H9 (cell line): ENCODE data around the gene SLC1A5. TPM values are rescaled to one million over a fixed set of nuclear protein-coding genes. Genes with fewer than 3 reads are reported as not detected.

Experiments
- DNase-seq: peaks from one replicate; pipeline ENCODE4 v3.0.0-alpha.2; 2017
- H2AFZ ChIP-seq: one replicate; pipeline ENCODE4 v1.6.1; 2013; ENCODE audit warnings: mild to moderate bottlenecking, low read length, control low read depth, moderate library complexity
- H2AK5ac ChIP-seq: 2 replicates; pipeline ENCODE4 v1.6.1; 2013; ENCODE audit warnings: low read length, control low read depth, mixed read lengths; ENCODE audit not compliant: insufficient read length
- H2BK120ac ChIP-seq: one replicate; pipeline ENCODE4 v1.6.1; 2013; ENCODE audit warnings: low read depth, mild to moderate bottlenecking, low read length, control low read depth, inconsistent platforms; ENCODE audit not compliant: poor library complexity, severe bottlenecking
- H2BK12ac ChIP-seq: 2 replicates; pipeline ENCODE4 v1.6.1; 2013; ENCODE audit warnings: low read length, control low read depth, mixed read lengths, low read depth; ENCODE audit not compliant: insufficient read length
- H2BK15ac ChIP-seq: 2 replicates; pipeline ENCODE4 v1.6.1; 2013; ENCODE audit warnings: low read depth, low read length, control low read depth
- H2BK20ac ChIP-seq: one replicate; pipeline ENCODE4 v1.6.1; 2013; ENCODE audit warnings: low read depth, mild to moderate bottlenecking, low read length, control low read depth, inconsistent platforms; ENCODE audit not compliant: poor library complexity, severe bottlenecking
- H2BK5ac ChIP-seq: 2 replicates; pipeline ENCODE4 v1.6.1; 2013; ENCODE audit warnings: low read length, control low read depth, mixed read lengths; ENCODE audit not compliant: insufficient read length
- H3K14ac ChIP-seq: 2 replicates; pipeline ENCODE4 v1.6.1; 2013; ENCODE audit warnings: low read length, control low read depth; ENCODE audit not compliant: insufficient read depth
- H3K18ac ChIP-seq: 2 replicates; pipeline ENCODE4 v1.6.1; 2013; ENCODE audit warnings: low read depth, mild to moderate bottlenecking, mixed read lengths, low read length, control low read depth; ENCODE audit not compliant: insufficient read length
- H3K23ac ChIP-seq: 2 replicates; pipeline ENCODE4 v1.6.1; 2013; ENCODE audit warnings: low read length, control low read depth, mixed read lengths, low read depth; ENCODE audit not compliant: insufficient read length
- H3K23me2 ChIP-seq: 2 replicates; pipeline ENCODE4 v1.6.1; 2013; ENCODE audit warnings: low read depth, mild to moderate bottlenecking, mixed read lengths, low read length, control low read depth; ENCODE audit not compliant: insufficient read length, poor library complexity, severe bottlenecking
- H3K27ac ChIP-seq: 2 replicates; pipeline ENCODE4 v1.5.1; 2013; ENCODE audit warnings: low read length, control low read depth, mixed read lengths, low read depth; ENCODE audit not compliant: insufficient read length
- H3K27me3 ChIP-seq: 2 replicates; pipeline ENCODE4 v1.6.1; 2013; ENCODE audit warnings: low read length, control low read depth, inconsistent platforms; ENCODE audit not compliant: insufficient read depth
- H3K4ac ChIP-seq: 2 replicates; pipeline ENCODE4 v1.6.1; 2013; ENCODE audit warnings: low read depth, mild to moderate bottlenecking, control low read depth, inconsistent platforms, low read length, moderate library complexity
- H3K4me1 ChIP-seq: 2 replicates; pipeline ENCODE4 v1.6.1; 2013; ENCODE audit warnings: low read length, control low read depth, inconsistent platforms; ENCODE audit not compliant: insufficient read depth
- H3K4me2 ChIP-seq: 2 replicates; pipeline ENCODE4 v1.6.1; 2013; ENCODE audit warnings: low read length, control low read depth, mixed read lengths; ENCODE audit not compliant: insufficient read length, insufficient read depth
- H3K56ac ChIP-seq: 2 replicates; pipeline ENCODE4 v1.6.1; 2013; ENCODE audit warnings: low read depth, mild to moderate bottlenecking, mixed read lengths, low read length, control low read depth; ENCODE audit not compliant: insufficient read length
- H3K79me1 ChIP-seq: 2 replicates; pipeline ENCODE4 v1.6.1; 2013; ENCODE audit warnings: low read depth, mild to moderate bottlenecking, moderate library complexity, low read length, control low read depth, inconsistent platforms; ENCODE audit not compliant: insufficient read depth, poor library complexity, severe bottlenecking
- H3K79me2 ChIP-seq: 2 replicates; pipeline ENCODE4 v1.6.1; 2013; ENCODE audit warnings: low read length, control low read depth, inconsistent platforms; ENCODE audit not compliant: insufficient read depth
- H3K9ac ChIP-seq: 2 replicates; pipeline ENCODE4 v1.6.1; 2013; ENCODE audit warnings: low read length, control low read depth, mixed read lengths; ENCODE audit not compliant: insufficient read length; ENCODE audit errors: extremely low read depth
- H3K9me3 ChIP-seq: one replicate; pipeline ENCODE4 v1.6.1; 2013; ENCODE audit warnings: low read depth, low read length, inconsistent platforms; ENCODE audit not compliant: control insufficient read depth
- H3T11ph ChIP-seq: one replicate; pipeline ENCODE4 v1.6.1; 2013; ENCODE audit warnings: mild to moderate bottlenecking, low read length, control low read depth, inconsistent platforms
- H4K20me1 ChIP-seq: one replicate; pipeline ENCODE4 v1.6.1; 2013; ENCODE audit not compliant: control insufficient read depth, insufficient read length, insufficient read depth
- H4K5ac ChIP-seq: 2 replicates; pipeline ENCODE4 v1.6.1; 2013; ENCODE audit warnings: low read depth, mild to moderate bottlenecking, mixed read lengths, low read length, control low read depth; ENCODE audit not compliant: insufficient read length
- H4K8ac ChIP-seq: replicated peaks from 2 replicates; pipeline ENCODE4 v1.6.1; 2013; ENCODE audit warnings: low read length, control low read depth, mixed read lengths, low read depth; ENCODE audit not compliant: insufficient read length
- H4K91ac ChIP-seq: 2 replicates; pipeline ENCODE4 v1.6.1; 2013; ENCODE audit warnings: low read depth, mild to moderate bottlenecking, moderate library complexity, mixed read lengths, low read length, control low read depth; ENCODE audit not compliant: insufficient read length
- H3K27ac Mint-ChIP-seq, 3 experiments: 2 replicates in 2 of 3; 3 replicates in 1 of 3; pipeline ENCODE4 v1.8.0; 2020 to 2021; ENCODE audit warnings: mixed read lengths in 3 of 3, mild to moderate bottlenecking in 1 of 3, moderate library complexity in 1 of 3
- H3K27me3 Mint-ChIP-seq: 2 replicates; pipeline ENCODE4 v1.8.0; 2021; ENCODE audit warnings: low read depth, mild to moderate bottlenecking, moderate library complexity, mixed read lengths
- H3K36me3 Mint-ChIP-seq, 3 experiments: 2 replicates in 2 of 3; 3 replicates in 1 of 3; pipeline ENCODE4 v1.8.0; 2020 to 2021; ENCODE audit warnings: low read depth in 3 of 3, mixed read lengths in 3 of 3; ENCODE audit not compliant: insufficient read depth in 1 of 3
- H3K4me1 Mint-ChIP-seq, 2 experiments: 2 replicates each; pipeline ENCODE4 v1.8.0; 2020; ENCODE audit warnings: mixed read lengths in 2 of 2
- H3K4me3 Mint-ChIP-seq, 2 experiments: 2 replicates in 1 of 2; 3 replicates in 1 of 2; pipeline ENCODE4 v1.8.0; 2020 to 2021; ENCODE audit warnings: mild to moderate bottlenecking in 2 of 2, mixed read lengths in 2 of 2, moderate library complexity in 1 of 2
- H3K9me3 Mint-ChIP-seq, 2 experiments: 2 replicates in 1 of 2; 3 replicates in 1 of 2; pipeline ENCODE4 v1.8.0; 2020; ENCODE audit warnings: mild to moderate bottlenecking in 2 of 2, mixed read lengths in 2 of 2, moderate library complexity in 1 of 2
- WGBS: extraction: QIAGEN DNeasy Blood & Tissue Kit; methylation state at CpG from one replicate; pipeline ENCODE4 v1.1.7; 2013; ENCODE audit warnings: missing lambda C conversion rate, low lambda C conversion rate, mixed read lengths; ENCODE audit not compliant: insufficient read length; ENCODE audit errors: extremely low coverage; 5-methylcytosine and 5-hydroxymethylcytosine counted together
- total RNA-seq: library from RNA; stranded (reverse); gene quantifications from 2 replicates; pipeline ENCODE4 v1.2.1, GENCODE V29; 2021
- TF ChIP-seq, protein P1 (sequence below): fragments of 200-600 bp; sonication (generic); conservative IDR thresholded peaks from 3 replicates; pipeline ENCODE4 v1.8.0; 2021; ENCODE audit warnings: antibody characterized with exemption, mild to moderate bottlenecking

Gene SLC1A5
- total RNA-seq, 1 experiment from 2014 or later, result 258 TPM

DNA sequence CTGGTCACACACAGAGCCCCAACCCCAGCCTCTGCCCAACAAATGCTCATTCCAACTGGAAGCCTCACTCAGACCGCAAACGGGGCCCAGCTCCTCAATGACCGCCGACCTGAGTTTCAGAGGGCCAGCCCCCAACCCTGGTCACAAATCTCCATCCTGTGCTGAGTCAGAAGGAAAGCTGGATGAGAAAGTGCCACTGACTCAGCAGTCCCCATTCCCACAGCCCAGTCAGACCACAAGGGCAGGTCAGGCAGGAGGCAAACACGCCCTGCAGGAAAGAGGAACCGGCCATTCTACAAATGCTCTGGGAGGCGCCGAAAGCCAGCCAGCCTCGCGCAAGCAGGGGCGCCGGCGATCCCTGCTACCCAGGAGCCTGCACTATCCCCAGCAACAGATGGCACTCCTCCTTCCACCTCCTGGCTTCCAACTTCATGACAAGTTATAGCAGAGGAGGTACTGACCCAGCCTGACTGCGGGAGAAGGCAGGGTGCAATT is 57.3 kb downstream of the SLC1A5 start:
- Mint-ChIP-seq H3K4me1 (peaks cover 12 to 22% of the 10 kb centered on the region in 2 experiments), H3K36me3 (peaks cover 42 to 86% (median 83%) of the 10 kb centered on the region in 3 experiments), H3K9me3 (no peaks in the 10 kb centered on the region), H3K27ac (peak overlapping the region in 2 of 3 experiments; percentile 61 to 93; a peak in 5 of 7 replicates), H3K27me3 (no peaks in the 10 kb centered on the region; the same call in 1 of the 2 replicates), H3K4me3 (peak overlapping the region in 1 of 2 experiments; percentile 28; a peak in 2 of 5 replicates)
- H3K4ac ChIP-seq, result no peak overlapping the region
- H3K9ac ChIP-seq, result no peak overlapping the region
- peaks cover 4% of the 10 kb centered on the region for H4K20me1 ChIP-seq
- no peak overlapping the region for H2AFZ ChIP-seq
- H3T11ph ChIP-seq, result no peak overlapping the region
- H2BK15ac ChIP-seq, result no peak overlapping the region
- no peak overlapping the region for H2AK5ac ChIP-seq
- no peak overlapping the region for H2BK5ac ChIP-seq
- TF ChIP-seq, protein P1, sequence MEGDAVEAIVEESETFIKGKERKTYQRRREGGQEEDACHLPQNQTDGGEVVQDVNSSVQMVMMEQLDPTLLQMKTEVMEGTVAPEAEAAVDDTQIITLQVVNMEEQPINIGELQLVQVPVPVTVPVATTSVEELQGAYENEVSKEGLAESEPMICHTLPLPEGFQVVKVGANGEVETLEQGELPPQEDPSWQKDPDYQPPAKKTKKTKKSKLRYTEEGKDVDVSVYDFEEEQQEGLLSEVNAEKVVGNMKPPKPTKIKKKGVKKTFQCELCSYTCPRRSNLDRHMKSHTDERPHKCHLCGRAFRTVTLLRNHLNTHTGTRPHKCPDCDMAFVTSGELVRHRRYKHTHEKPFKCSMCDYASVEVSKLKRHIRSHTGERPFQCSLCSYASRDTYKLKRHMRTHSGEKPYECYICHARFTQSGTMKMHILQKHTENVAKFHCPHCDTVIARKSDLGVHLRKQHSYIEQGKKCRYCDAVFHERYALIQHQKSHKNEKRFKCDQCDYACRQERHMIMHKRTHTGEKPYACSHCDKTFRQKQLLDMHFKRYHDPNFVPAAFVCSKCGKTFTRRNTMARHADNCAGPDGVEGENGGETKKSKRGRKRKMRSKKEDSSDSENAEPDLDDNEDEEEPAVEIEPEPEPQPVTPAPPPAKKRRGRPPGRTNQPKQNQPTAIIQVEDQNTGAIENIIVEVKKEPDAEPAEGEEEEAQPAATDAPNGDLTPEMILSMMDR, result no peak
- H3K23me2 ChIP-seq, result no peaks in the 10 kb centered on the region
- no peak overlapping the region for H3K56ac ChIP-seq
- no peaks in the 10 kb centered on the region; the same call in 1 of the 2 replicates for H3K79me2 ChIP-seq
- no peak overlapping the region for H3K4me2 ChIP-seq
- no peaks in the 10 kb centered on the region for H3K79me1 ChIP-seq
- H3K23ac ChIP-seq, result no peak overlapping the region
- H4K91ac ChIP-seq, result no peak overlapping the region
- H4K5ac ChIP-seq, result no peak overlapping the region
- no peaks in the 10 kb centered on the region for H3K27me3 ChIP-seq
- no peaks in the 10 kb centered on the region for H3K9me3 ChIP-seq
- H3K18ac ChIP-seq, result no peak overlapping the region
- no peak for DNase-seq
- no peak overlapping the region for H2BK120ac ChIP-seq
- no peak overlapping the region for H4K8ac ChIP-seq
- H2BK12ac ChIP-seq, result no peak overlapping the region
- H3K27ac ChIP-seq, result no peak overlapping the region
- H3K4me1 ChIP-seq, result no peaks in the 10 kb centered on the region
- no peak overlapping the region for H3K14ac ChIP-seq
- no CpG with 5 or more reads among the region's 14 CpGs for WGBS
- H2BK20ac ChIP-seq, result no peak overlapping the region
